ENCODE measurements around the gene TTLL1. TPM values are rescaled to one million over a fixed set of nuclear protein-coding genes. Genes with fewer than 3 reads are reported as not detected.

The TTLL1 gene
- total and polyA plus RNA-seq, 2 experiments from 2014 or later: 33.0 to 38.2 TPM

- H3K27ac ChIP-seq: no peak overlapping the region
- peaks cover 33% of the 10 kb centered on the region for H3K4me1 ChIP-seq (ENCODE audit: low read depth)
- no peaks in the 10 kb centered on the region for H3K27me3 ChIP-seq
- H3K4me3 ChIP-seq: no peak overlapping the region
- TF ChIP-seq, protein P1, sequence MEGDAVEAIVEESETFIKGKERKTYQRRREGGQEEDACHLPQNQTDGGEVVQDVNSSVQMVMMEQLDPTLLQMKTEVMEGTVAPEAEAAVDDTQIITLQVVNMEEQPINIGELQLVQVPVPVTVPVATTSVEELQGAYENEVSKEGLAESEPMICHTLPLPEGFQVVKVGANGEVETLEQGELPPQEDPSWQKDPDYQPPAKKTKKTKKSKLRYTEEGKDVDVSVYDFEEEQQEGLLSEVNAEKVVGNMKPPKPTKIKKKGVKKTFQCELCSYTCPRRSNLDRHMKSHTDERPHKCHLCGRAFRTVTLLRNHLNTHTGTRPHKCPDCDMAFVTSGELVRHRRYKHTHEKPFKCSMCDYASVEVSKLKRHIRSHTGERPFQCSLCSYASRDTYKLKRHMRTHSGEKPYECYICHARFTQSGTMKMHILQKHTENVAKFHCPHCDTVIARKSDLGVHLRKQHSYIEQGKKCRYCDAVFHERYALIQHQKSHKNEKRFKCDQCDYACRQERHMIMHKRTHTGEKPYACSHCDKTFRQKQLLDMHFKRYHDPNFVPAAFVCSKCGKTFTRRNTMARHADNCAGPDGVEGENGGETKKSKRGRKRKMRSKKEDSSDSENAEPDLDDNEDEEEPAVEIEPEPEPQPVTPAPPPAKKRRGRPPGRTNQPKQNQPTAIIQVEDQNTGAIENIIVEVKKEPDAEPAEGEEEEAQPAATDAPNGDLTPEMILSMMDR (IDR thresholded peaks at IDR 0.05; ENCODE audit: low read depth, low read length): peak; percentile 46
- H3K9me3 ChIP-seq (ENCODE audit: low read depth): no peaks in the 10 kb centered on the region
- DNase-seq (ENCODE audit: low read depth in 1 of 2, low spot score in 1 of 2): peak in 1 of 2 donors; percentile 90
- no peaks in the 10 kb centered on the region for H3K36me3 ChIP-seq
Measured at GRCh38 chr22:43090130-43090789, 1.1 kb upstream of the TTLL1 start.

DNA sequence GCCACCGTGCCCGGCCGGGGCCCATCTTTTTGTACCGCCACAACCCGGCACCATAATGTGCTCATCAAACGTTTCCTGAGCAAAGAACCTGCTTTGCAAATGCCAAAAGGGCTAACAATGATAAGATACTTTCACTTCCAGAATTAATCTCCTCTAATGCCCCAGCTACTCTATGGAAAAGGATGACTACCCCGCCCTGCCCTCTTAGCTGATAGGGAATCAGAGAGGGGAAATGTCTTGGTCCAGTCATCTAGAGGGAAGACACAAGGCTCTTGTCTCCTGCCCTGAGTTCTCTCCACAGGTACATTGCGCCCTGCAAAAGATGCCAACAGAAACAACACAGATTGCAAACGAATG lies 586 bp downstream of the TTLL1 start:
- no peaks in the 10 kb centered on the region for H3K36me3 ChIP-seq
- no peak overlapping the region for H3K27ac ChIP-seq
- no peaks in the 10 kb centered on the region for H3K9me3 ChIP-seq (ENCODE audit: low read depth)
- H3K4me1 ChIP-seq (ENCODE audit: low read depth): peaks cover 18% of the 10 kb centered on the region
- H3K4me3 ChIP-seq: peak overlapping the region; percentile 89
- H3K27me3 ChIP-seq: no peaks in the 10 kb centered on the region
- no peak for DNase-seq (ENCODE audit: low read depth in 1 of 2, low spot score in 1 of 2)
- TF ChIP-seq, protein P1 (IDR thresholded peaks at IDR 0.05; ENCODE audit: low read depth, low read length): no peak

DNA sequence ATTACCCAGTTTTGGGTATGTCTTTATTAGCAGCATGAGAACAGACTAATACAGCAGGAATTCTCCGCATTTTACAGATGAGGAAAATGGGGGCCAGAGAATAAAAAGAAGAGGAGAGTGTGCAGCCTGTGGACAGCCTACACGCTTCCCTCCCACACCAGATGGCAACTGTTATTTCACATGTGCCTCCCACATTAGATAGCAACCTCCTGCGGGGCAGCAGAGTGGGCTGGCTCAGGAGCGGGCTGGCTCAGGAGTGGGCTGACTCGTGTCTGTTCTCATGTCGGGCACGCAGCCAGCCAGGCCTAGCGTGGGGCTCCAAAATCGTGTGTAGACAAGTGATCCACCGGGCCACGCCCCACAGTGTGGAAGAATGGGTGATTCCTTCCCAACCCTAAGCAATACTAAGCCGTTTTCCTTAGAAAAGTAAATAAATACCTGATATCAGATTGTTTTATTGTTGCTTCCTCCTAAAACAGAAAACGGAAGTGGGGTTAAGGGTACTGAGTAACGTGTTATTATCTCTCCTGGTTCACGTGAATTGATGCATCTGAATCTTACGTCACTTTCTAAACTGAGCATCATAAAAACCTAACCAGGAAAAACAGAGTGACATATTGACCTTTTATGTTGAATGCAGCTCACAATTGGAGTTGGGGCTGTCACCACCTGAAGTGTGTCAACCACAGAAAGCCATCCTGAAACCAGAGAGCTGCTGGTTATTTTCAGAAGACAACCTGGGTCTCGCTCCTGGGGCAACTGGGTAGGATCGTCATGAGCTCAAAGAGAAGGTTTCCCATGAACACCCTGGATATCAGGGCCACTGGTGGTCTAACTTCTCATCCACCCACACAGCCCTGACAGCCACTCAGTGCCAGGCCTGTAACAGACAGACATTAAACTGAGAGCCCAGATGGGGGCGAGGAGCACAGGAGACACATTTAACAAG lies 3.3 kb downstream of the TTLL1 start:
- no peak overlapping the region for H3K4me3 ChIP-seq
- peak in 1 of 2 donors; percentile 45 for DNase-seq (ENCODE audit: low read depth in 1 of 2, low spot score in 1 of 2)
- TF ChIP-seq, protein P1 (IDR thresholded peaks at IDR 0.05; ENCODE audit: low read depth, low read length): no peak

GRCh38 chr22:43081968-43082367 lies 7.2 kb downstream of the TTLL1 start:
- Histone ChIP-seq H3K4me3 (no peak overlapping the region), H3K27ac (no peak overlapping the region), H3K4me1 (ENCODE audit: low read depth) (peaks cover 11% of the 10 kb centered on the region), H3K36me3 (no peaks in the 10 kb centered on the region), H3K27me3 (no peaks in the 10 kb centered on the region), H3K9me3 (ENCODE audit: low read depth) (no peaks in the 10 kb centered on the region)
- TF ChIP-seq, protein P1 (IDR thresholded peaks at IDR 0.05; ENCODE audit: low read depth, low read length): no peak
- peak in 1 of 2 donors; percentile 51 for DNase-seq (ENCODE audit: low read depth in 1 of 2, low spot score in 1 of 2)

More for the DNA sequence above, 3.3 kb downstream of the TTLL1 start:
- H3K9me3 ChIP-seq (ENCODE audit: low read depth): no peaks in the 10 kb centered on the region
- H3K27me3 ChIP-seq: no peaks in the 10 kb centered on the region
- H3K36me3 ChIP-seq: no peaks in the 10 kb centered on the region
- H3K27ac ChIP-seq: peak overlapping the region; percentile 77
- H3K4me1 ChIP-seq (ENCODE audit: low read depth): peaks cover 18% of the 10 kb centered on the region

GRCh38 chr22:43080616-43081015 lies 8.6 kb downstream of the TTLL1 start:
- Histone ChIP-seq H3K9me3 (ENCODE audit: low read depth) (no peaks in the 10 kb centered on the region), H3K4me3 (no peak overlapping the region), H3K27ac (no peak overlapping the region), H3K27me3 (no peaks in the 10 kb centered on the region), H3K4me1 (ENCODE audit: low read depth) (no peaks in the 10 kb centered on the region), H3K36me3 (no peaks in the 10 kb centered on the region)
- TF ChIP-seq, protein P1 (IDR thresholded peaks at IDR 0.05; ENCODE audit: low read depth, low read length): no peak
- DNase-seq (ENCODE audit: low read depth in 1 of 2, low spot score in 1 of 2): no peak

All from cardiac muscle cell (in vitro differentiated cells and primary cell).